PC-3 (cell line): Measurements from ENCODE around the gene UBAC2. TPM values are rescaled to one million over a fixed set of nuclear protein-coding genes. Genes with fewer than 3 reads are reported as not detected.
"Not testable (repeated sequence)": the region's sequence is repeated elsewhere in the genome, so short reads cannot be mapped to it uniquely, and the experiment has no call there.

ENCODE experiments used
- ATAC-seq: fragments of 200-7000 bp; cut with Tn5 transposase; 2 replicates; pipeline ENCODE4 v1.9.1; 2020; ENCODE audit warnings: mild to moderate bottlenecking, moderate library complexity
- BruUV-seq: library from RNA; stranded (reverse); fragments of 400-500 nt; replicated peaks from 2 replicates; lab custom pipeline; 2021; lab: Mats Ljungman, UMichigan
- CTCF ChIA-PET: fragments of 300-600 bp; sonication (Branson Sonifier 250); formaldehyde crosslinking; loops from one replicate; lab custom pipeline; 2022; ENCODE audit warnings: antibody characterized with exemption; lab: Charles Lee
- POLR2A ChIA-PET: fragments of 300-600 bp; sonication (Branson Sonifier 250); formaldehyde crosslinking; loops from one replicate; lab custom pipeline; 2022; ENCODE audit warnings: antibody characterized with exemption; ENCODE audit not compliant: unreplicated experiment; lab: Charles Lee
- DNase-seq: peaks from one replicate; pipeline ENCODE4 v3.0.0-alpha.2; 2015
- H2AFZ ChIP-seq: fragments of 300-600 bp; sonication (generic); 2 replicates; pipeline ENCODE4 v1.6.0; 2016; ENCODE audit warnings: antibody characterized with exemption, low read length
- H3F3A ChIP-seq: fragments of 300-600 bp; sonication (generic); one replicate; pipeline ENCODE4 v1.6.0; 2017; ENCODE audit warnings: antibody characterized with exemption, low read length, control low read depth, mild to moderate bottlenecking; ENCODE audit not compliant: unreplicated experiment
- H3K27ac ChIP-seq: fragments of 300-600 bp; sonication (generic); 2 replicates; pipeline ENCODE4 v1.5.1; 2016; ENCODE audit warnings: mild to moderate bottlenecking, low read length
- H3K27me3 ChIP-seq: fragments of 300-600 bp; sonication (generic); 2 replicates; pipeline ENCODE4 v1.6.1; 2016; ENCODE audit warnings: low read length, mixed read lengths
- H3K36me3 ChIP-seq: fragments of 300-600 bp; sonication (generic); 2 replicates; pipeline ENCODE4 v1.6.1; 2016; ENCODE audit warnings: low read depth, mixed run types, low read length, mixed read lengths
- H3K4me1 ChIP-seq: fragments of 300-600 bp; sonication (generic); 2 replicates; pipeline ENCODE4 v1.5.1; 2016; ENCODE audit warnings: low read length; ENCODE audit not compliant: insufficient read depth
- H3K4me2 ChIP-seq: fragments of 300-600 bp; sonication (generic); 2 replicates; pipeline ENCODE4 v1.6.0; 2016; ENCODE audit warnings: low read length
- H3K4me3 ChIP-seq: fragments of 300-600 bp; sonication (generic); 2 replicates; pipeline ENCODE4 v1.5.1; 2016; ENCODE audit warnings: mild to moderate bottlenecking, low read length, mixed read lengths
- H3K79me2 ChIP-seq: fragments of 300-600 bp; sonication (generic); 2 replicates; pipeline ENCODE4 v1.6.1; 2017; ENCODE audit warnings: low read length, mixed read lengths
- H3K9ac ChIP-seq: fragments of 300-600 bp; sonication (generic); 2 replicates; pipeline ENCODE4 v1.6.0; 2016; ENCODE audit warnings: mild to moderate bottlenecking, low read length
- H3K9me2 ChIP-seq: fragments of 300-600 bp; sonication (generic); replicated peaks from 2 replicates; pipeline ENCODE4 v1.6.1; 2016; ENCODE audit warnings: mixed run types, low read length, mixed read lengths
- H3K9me3 ChIP-seq: fragments of 300-600 bp; sonication (generic); 2 replicates; pipeline ENCODE4 v1.6.1; 2016; ENCODE audit warnings: low read length, mixed read lengths
- H4K20me1 ChIP-seq: fragments of 300-600 bp; sonication (generic); 2 replicates; pipeline ENCODE4 v1.6.1; 2016; ENCODE audit warnings: low read length, mixed read lengths
- EZH2 ChIP-seq: fragments of 300-600 bp; sonication (generic); IDR thresholded peaks from one replicate; pipeline ENCODE4 v1.6.1; 2017; ENCODE audit warnings: antibody characterized with exemption, mild to moderate bottlenecking, low read length; ENCODE audit not compliant: unreplicated experiment
- EZH2phosphoT487 ChIP-seq: fragments of 300-600 bp; sonication (generic); IDR thresholded peaks from 2 replicates; pipeline ENCODE4 v1.6.1; 2018; ENCODE audit warnings: mild to moderate bottlenecking, antibody characterized with exemption, low read length, borderline replicate concordance
- intact Hi-C: fragments of 100-400 bp; cut with micrococcal nuclease; formaldehyde crosslinking; loops from 2 replicates; pipeline ENCODE4 v1.9.0; 2023
- total RNA-seq: library from RNA; depleted of rRNA; stranded (reverse); fragments of >200 nt; gene quantifications from 2 replicates; pipeline ENCODE4 v1.2.3, GENCODE V29; 2014
- TF ChIP-seq, protein P1 (sequence below): fragments of 300-600 bp; sonication (generic); conservative IDR thresholded peaks from 2 replicates; pipeline ENCODE4 v1.5.1; 2017; ENCODE audit warnings: antibody characterized with exemption, low read depth, mild to moderate bottlenecking, low read length

UBAC2 gene
- total RNA-seq, 1 experiment from 2014 or later: 34.5 TPM

- TF ChIP-seq, protein P1, sequence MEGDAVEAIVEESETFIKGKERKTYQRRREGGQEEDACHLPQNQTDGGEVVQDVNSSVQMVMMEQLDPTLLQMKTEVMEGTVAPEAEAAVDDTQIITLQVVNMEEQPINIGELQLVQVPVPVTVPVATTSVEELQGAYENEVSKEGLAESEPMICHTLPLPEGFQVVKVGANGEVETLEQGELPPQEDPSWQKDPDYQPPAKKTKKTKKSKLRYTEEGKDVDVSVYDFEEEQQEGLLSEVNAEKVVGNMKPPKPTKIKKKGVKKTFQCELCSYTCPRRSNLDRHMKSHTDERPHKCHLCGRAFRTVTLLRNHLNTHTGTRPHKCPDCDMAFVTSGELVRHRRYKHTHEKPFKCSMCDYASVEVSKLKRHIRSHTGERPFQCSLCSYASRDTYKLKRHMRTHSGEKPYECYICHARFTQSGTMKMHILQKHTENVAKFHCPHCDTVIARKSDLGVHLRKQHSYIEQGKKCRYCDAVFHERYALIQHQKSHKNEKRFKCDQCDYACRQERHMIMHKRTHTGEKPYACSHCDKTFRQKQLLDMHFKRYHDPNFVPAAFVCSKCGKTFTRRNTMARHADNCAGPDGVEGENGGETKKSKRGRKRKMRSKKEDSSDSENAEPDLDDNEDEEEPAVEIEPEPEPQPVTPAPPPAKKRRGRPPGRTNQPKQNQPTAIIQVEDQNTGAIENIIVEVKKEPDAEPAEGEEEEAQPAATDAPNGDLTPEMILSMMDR: no peak
- TF ChIP-seq EZH2phosphoT487 (no peak), EZH2 (no peak)
- no peaks in the 10 kb centered on the region for H3K79me2 ChIP-seq
- no peaks in the 10 kb centered on the region for H3K36me3 ChIP-seq
- H3K27ac ChIP-seq: no peak overlapping the region
- DNase-seq (no peak), ATAC-seq (no peak)
- no peak overlapping the region for H3K9ac ChIP-seq
- no TSS peak for BruUV-seq
- no peaks in the 10 kb centered on the region for H3F3A ChIP-seq
- ChIA-PET POLR2A (no interaction called here), CTCF (no interaction called here)
- H3K9me2 ChIP-seq: no peaks in the 10 kb centered on the region
- H3K4me1 ChIP-seq: no peaks in the 10 kb centered on the region
- no peaks in the 10 kb centered on the region for H3K9me3 ChIP-seq
- no peaks in the 10 kb centered on the region for H3K27me3 ChIP-seq
- H3K4me2 ChIP-seq: no peak overlapping the region
- no peak overlapping the region for H2AFZ ChIP-seq
- intact Hi-C loops: no loop called here
- H4K20me1 ChIP-seq: no peaks in the 10 kb centered on the region
- no peak overlapping the region for H3K4me3 ChIP-seq
These were observed 206.1 kb downstream of the UBAC2 start for GRCh38 chr13:99406799-99407201.

- CTCF ChIA-PET: no interaction called here
- DNase-seq (no peak), ATAC-seq (no peak)
- H3K27ac ChIP-seq: no peak overlapping the region
- H3K9ac ChIP-seq: no peak overlapping the region
- H2AFZ ChIP-seq: no peak overlapping the region
- H3K27me3 ChIP-seq: no peaks in the 10 kb centered on the region
- H4K20me1 ChIP-seq: no peaks in the 10 kb centered on the region
- no peaks in the 10 kb centered on the region for H3F3A ChIP-seq
- intact Hi-C loops: no loop called here
- H3K79me2 ChIP-seq: no peaks in the 10 kb centered on the region
- BruUV-seq: no TSS peak
- no peaks in the 10 kb centered on the region for H3K9me3 ChIP-seq
- H3K4me3 ChIP-seq: no peak overlapping the region
- TF ChIP-seq EZH2phosphoT487 (no peak), EZH2 (no peak)
- TF ChIP-seq, protein P1: no peak
- H3K4me1 ChIP-seq: no peaks in the 10 kb centered on the region
- POLR2A ChIA-PET: no interaction called here
- H3K4me2 ChIP-seq: no peak overlapping the region
- no peaks in the 10 kb centered on the region for H3K36me3 ChIP-seq
- H3K9me2 ChIP-seq: no peaks in the 10 kb centered on the region
These were observed 207.4 kb downstream of the UBAC2 start for GRCh38 chr13:99407906-99408702.

- H3K27me3 ChIP-seq: no peaks in the 10 kb centered on the region
- DNase-seq (no peak), ATAC-seq (no peak)
- H3K4me2 ChIP-seq: no peak overlapping the region
- H3K9me3 ChIP-seq: no peaks in the 10 kb centered on the region
- POLR2A ChIA-PET: no interaction called here
- no TSS peak for BruUV-seq
- H3K9me2 ChIP-seq: no peaks in the 10 kb centered on the region
- H3K9ac ChIP-seq: no peak overlapping the region
- CTCF ChIA-PET: no interaction called here
- no peak overlapping the region for H2AFZ ChIP-seq
- no peaks in the 10 kb centered on the region for H3K4me1 ChIP-seq
- no peaks in the 10 kb centered on the region for H4K20me1 ChIP-seq
- no peaks in the 10 kb centered on the region for H3F3A ChIP-seq
- TF ChIP-seq, protein P1: no peak
- TF ChIP-seq EZH2phosphoT487 (no peak), EZH2 (no peak)
- no peak overlapping the region for H3K4me3 ChIP-seq
- H3K79me2 ChIP-seq: no peaks in the 10 kb centered on the region
- H3K36me3 ChIP-seq: no peaks in the 10 kb centered on the region
- intact Hi-C loops: no loop called here
- no peak overlapping the region for H3K27ac ChIP-seq
These were observed 208.0 kb downstream of the UBAC2 start for GRCh38 chr13:99408703-99409000.

GRCh38 chr13:99409461-99410083, 208.9 kb downstream of the UBAC2 start:
- H3K27ac ChIP-seq, intact Hi-C loops, BruUV-seq, ATAC-seq, H3K4me1 ChIP-seq, H3K27me3 ChIP-seq, H3K4me3 ChIP-seq, H3K4me2 ChIP-seq, H4K20me1 ChIP-seq, H3F3A ChIP-seq, H3K9ac ChIP-seq, DNase-seq, H3K79me2 ChIP-seq, CTCF ChIA-PET, H3K9me3 ChIP-seq, H2AFZ ChIP-seq, H3K36me3 ChIP-seq, H3K9me2 ChIP-seq, POLR2A ChIA-PET: not testable (repeated sequence)
